HTR-8/SVneo (cell line): ENCODE data around the gene ALG14.
"Not testable (repeated sequence)": the region's sequence is repeated elsewhere in the genome, so short reads cannot be mapped to it uniquely, and the experiment has no call there.

ENCODE experiments used
- DNase-seq: peaks from one replicate; pipeline ENCODE4 v3.0.0; 2011; ENCODE audit warnings: low spot score, mixed read lengths; ENCODE audit not compliant: insufficient read length
- FAIRE-seq: peaks from 2 replicates; lab custom pipeline; 2011; peaks lifted over from hg19 to GRCh38; lab: Jason Lieb, UNC

ALG14 gene

GRCh38 chr1:94963864-94964263 lies 108.9 kb downstream of the ALG14 start:
- no peak for FAIRE-seq

GRCh38 chr1:94962409-94963265 lies 110.1 kb downstream of the ALG14 start:
- FAIRE-seq (no peak), DNase-seq (no peak)

More at GRCh38 chr1:94963864-94964263, 108.9 kb downstream of the ALG14 start:
- DNase-seq: no peak

GRCh38 chr1:94961988-94962387 lies 110.8 kb downstream of the ALG14 start:
- DNase-seq: no peak
- FAIRE-seq: no peak

- FAIRE-seq (no peak), DNase-seq (no peak)
Observed at GRCh38 chr1:94961582-94961981, 111.2 kb downstream of the ALG14 start.

GRCh38 chr1:94958081-94958480 lies 114.7 kb downstream of the ALG14 start:
- FAIRE-seq (no peak), DNase-seq (no peak)

- FAIRE-seq (no peak), DNase-seq (no peak)
Observed at GRCh38 chr1:94955767-94956632, 116.8 kb downstream of the ALG14 start.

GRCh38 chr1:94954263-94955220 lies 118.2 kb downstream of the ALG14 start:
- no peak for DNase-seq
- FAIRE-seq: no peak

GRCh38 chr1:94953746-94954145 lies 119.0 kb downstream of the ALG14 start:
- DNase-seq (no peak), FAIRE-seq (no peak)

GRCh38 chr1:94953107-94953506 lies 119.6 kb downstream of the ALG14 start:
- no peak for DNase-seq
- no peak for FAIRE-seq

- no peak for DNase-seq
- FAIRE-seq: no peak
Observed at GRCh38 chr1:94952539-94952938, 120.2 kb downstream of the ALG14 start.

GRCh38 chr1:94951509-94952208 lies 121.1 kb downstream of the ALG14 start:
- FAIRE-seq: no peak
- no peak for DNase-seq

- DNase-seq: no peak
- no peak for FAIRE-seq
Observed at GRCh38 chr1:94951046-94951445, 121.7 kb downstream of the ALG14 start.

- FAIRE-seq: no peak
- peak; percentile 38 for DNase-seq
Observed at GRCh38 chr1:94949681-94950661, 122.8 kb downstream of the ALG14 start.

GRCh38 chr1:94947437-94947836 lies 125.3 kb downstream of the ALG14 start:
- no peak for FAIRE-seq
- no peak for DNase-seq

- FAIRE-seq: no peak
- no peak for DNase-seq
Observed at GRCh38 chr1:94946886-94947285, 125.9 kb downstream of the ALG14 start.

GRCh38 chr1:94942171-94943128 lies 130.3 kb downstream of the ALG14 start:
- DNase-seq (no peak), FAIRE-seq (no peak)

- not testable (repeated sequence) for FAIRE-seq, DNase-seq
Observed at GRCh38 chr1:94941480-94941879, 131.3 kb downstream of the ALG14 start.
